HG03025 (cell line): ENCODE measurements around the gene FDXACB1.

ENCODE experiments used
- ATAC-seq: cut with Tn5 transposase; IDR thresholded peaks from one replicate; pipeline ENCODE4 v1.9.1; 2021; ENCODE audit warnings: mild to moderate bottlenecking, moderate library complexity; ENCODE audit not compliant: unreplicated experiment, low FRiP score

Gene FDXACB1, protein sequence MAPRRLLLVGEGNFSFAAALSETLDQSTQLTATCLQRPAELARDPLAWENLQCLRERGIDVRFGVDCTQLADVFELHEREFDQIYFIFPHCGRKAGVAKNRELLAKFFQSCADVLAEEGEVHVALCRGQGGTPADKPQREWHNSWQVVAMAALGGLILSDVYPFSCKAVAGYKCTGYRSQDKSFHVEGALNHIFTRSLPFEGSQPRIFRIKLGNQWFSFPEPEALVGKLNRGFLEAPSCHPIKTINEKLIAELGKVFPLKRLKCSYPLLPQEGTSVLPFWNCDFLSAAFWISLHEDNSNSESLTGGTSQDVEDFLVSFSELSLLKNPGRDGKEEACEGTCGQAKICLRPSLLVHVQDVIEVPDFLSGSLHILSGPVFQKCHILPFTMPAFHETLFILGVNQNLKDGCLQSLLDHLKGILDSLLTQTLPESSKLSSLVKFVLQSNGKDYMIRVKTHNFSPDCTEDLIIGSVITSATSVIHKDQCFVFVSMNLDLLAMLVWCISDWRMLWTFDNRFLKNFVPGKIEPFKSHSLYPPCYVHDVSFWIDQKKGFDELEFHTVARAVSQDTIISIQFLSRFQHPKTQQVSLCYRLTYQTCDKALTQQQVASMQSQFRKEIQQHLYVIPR

DNA sequence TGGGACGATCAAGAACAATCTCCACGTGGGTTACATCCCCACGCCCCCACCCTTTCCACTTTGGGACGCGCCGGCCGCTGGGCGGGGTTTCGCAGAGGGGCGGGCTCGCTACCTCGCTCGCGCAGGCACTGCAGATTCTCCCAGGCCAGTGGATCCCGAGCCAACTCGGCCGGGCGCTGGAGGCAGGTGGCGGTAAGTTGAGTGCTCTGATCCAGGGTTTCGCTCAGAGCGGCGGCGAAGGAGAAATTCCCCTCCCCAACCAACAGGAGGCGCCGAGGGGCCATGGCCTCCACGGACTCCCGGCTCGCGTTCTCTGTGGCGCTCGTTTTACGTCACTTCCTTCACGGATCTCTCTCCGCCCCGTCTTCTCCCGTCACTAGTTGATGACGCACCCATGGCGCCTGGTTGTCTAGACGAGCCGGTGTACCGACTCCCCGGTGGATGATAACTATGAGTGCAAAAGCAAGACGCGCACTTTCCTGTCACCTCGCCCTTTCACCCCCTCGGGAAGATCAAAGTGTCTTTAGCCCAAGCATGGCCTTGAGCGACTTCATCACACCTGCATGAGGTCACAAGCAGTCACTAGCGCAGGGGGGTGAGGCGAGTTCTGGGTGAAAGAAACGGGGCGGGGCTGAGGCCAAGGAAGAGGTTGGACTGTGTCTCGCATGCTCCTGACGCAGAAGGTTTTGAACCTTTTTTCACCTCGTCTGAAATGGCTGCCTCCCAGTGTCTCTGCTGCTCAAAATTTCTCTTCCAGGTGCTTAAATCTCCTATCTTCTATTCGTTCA is at the start of gene FDXACB1, which contains the start of gene CFAP68:
TSS of gene FDXACB1 (minus strand) at position 317 of the 788 bp plus-strand sequence. CDS start at position 284, 33 bp downstream.
TSS of gene CFAP68 (plus strand) at position 693 of the 788 bp plus-strand sequence. CDS start at position 713, 20 bp downstream.
- peak; percentile 94 for ATAC-seq

DNA sequence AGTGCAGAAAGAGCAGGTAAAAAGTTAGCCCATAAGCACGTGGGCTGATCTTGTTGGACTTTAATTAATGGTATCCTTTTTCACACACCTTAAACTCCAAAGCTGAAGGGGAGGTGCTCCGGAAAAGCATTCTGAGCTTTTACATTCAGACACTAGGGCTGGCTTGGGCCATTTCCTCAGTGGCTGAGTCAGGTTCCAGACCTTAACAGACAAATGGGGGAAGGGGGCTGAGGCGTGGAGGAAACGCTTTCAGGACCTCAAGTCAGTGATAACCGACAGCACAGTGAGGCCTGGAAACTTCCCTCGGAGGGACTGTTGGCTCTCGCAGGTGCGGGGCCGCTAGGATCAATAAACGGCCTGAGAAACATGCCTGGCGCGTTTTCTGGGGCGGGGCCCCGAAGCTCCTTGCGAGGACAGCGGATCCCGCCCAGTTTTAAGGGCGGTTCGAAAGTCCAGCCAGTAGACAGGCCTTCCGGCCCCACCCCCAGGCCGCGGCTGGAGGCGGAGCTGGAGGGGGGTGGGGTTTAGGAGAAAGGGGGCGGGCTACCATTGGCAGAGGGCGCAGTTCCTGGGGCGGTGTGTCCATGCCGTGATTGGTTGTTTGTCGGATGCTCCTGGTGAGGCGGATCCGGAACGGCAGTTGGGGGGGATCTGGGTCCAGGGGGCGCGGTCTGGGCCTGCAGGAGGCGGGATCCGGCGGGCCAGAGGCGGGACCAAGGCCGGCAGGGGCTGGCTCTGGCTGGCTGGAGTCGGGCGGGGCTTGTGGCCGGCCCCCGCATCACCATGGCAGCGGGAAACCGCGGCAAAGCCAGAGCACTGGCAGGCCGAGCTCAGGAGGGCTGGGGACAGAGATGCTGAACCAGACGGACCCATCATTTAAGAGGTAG is 47.8 kb upstream of the FDXACB1 start:
- ATAC-seq, result peak; percentile 95

DNA sequence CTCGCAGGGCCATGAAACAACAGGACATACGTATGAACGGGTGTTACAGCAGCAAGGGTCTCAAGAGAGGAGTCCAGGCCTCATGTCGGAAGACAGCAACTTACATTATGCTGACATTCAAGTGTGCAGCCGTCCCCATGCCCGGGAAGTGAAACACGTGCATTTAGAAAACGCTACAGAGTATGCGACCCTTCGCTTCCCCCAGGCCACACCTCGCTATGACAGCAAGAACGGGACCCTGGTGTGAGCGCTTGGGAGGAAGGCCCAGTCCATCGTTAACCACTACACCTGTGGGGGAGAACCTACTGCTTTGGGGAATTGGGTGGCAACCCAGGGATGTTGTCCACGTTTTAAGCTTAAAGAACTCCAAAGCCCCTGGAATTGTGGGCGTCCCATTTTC is 47.0 kb upstream of the FDXACB1 start:
- ATAC-seq, result no peak

DNA sequence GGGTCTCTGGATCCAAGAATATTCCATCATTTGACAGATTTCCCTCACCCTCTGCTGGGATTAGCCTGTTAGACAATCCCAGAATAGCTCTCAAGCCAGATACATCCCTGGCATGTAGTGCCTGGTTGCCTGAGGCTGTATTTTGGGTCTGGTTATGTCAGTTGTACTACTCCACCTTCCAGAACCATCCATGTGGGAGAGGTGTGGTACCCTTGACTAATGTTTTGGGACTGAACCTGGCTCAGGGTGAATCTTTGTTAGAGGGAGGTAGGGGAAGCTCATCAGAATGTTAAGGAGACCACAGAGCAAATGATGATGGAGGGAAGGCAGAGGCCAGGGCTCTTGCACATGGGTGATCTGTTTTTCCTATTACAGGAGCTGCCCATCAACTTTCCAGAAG is 45.0 kb upstream of the FDXACB1 start:
- ATAC-seq, result no peak

DNA sequence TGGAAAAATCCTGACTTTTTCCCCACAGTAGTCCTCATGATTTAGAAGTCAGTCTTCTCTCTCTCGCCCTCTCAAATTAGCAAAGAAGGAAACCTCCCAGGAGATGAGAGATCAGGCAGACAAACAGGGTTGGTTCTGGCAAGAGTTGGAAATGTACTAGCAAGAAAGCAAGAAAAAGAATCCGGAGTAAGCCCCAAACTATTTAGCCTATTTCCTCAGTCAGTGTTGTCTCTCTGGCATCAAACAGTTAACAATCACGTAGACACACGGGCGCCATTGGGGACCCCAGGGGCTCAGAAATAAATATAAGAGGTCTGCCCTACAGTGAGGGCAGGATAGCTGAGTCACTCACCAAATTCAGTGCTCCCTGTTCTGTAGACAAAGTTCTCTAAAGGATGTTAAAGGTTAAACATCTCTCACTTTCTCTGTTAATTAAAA is 44.4 kb upstream of the FDXACB1 start:
- ATAC-seq, result no peak

DNA sequence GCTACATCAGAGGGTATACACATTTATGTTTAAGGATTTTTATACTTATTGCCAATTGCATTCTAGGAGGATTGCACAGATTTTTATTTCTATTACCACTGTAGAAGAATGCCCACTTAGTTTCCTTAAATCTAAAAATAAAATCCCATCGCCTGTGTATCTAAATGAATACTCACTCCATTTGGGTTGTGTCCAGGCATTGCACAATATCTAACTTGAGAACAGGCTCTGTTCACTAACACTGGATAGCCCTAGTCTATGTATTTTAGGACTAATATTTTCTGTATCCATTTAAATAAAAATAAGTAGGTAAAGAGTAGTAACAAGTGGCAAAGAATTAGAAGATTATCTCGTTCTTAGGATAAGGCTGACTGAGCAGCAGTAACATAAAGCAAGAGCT is 43.8 kb upstream of the FDXACB1 start:
- ATAC-seq, result no peak

DNA sequence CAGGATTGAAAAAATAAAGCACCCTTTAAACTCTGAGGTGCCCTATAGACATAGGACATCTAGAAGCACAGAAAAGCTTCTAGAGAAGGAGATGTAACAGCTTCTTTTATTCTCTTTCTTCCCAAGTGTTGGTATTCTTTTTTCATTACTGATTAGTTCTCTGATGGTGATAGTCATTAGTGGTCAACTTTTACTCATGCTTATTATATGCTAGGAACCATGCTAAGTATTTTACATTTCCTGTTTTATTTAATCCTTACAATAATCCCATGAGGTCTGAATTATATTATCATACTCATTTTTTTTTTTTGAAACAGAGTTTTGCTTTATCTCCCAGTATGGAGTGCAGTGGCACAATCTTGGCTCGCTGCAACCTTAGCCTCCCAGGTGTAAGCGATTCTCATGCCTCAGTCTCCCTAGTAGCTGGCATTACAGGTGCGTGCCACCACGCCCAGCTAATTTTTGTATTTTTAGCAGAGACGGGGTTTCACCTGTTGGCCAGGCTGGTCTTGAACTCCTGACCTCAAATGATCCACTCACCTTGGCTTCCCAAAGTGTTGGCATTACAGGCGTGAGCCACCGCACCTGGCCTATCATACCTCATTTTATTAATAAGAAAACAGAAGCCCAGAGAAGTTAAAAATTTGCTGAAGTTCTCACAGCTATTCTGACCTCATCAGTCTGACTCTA is 42.7 kb upstream of the FDXACB1 start:
- ATAC-seq, result no peak

DNA sequence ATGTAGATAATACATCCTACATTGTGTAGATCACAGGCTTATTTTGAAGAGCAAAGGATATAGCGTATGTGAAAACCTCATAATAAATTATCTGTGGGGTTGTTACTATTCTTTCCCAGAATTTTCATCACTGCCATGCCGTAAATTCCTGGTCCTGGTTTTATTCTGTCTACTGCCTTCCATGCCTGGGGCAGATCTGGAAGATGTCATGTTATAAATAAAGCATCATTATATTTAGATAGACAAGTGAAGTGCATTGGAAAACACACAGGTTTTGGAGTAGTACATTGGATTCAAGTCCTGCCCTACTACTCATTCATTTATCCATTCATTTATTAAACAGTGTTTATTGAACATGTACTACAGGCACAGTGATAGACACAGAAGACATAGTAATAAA is 41.9 kb upstream of the FDXACB1 start:
- no peak for ATAC-seq

DNA sequence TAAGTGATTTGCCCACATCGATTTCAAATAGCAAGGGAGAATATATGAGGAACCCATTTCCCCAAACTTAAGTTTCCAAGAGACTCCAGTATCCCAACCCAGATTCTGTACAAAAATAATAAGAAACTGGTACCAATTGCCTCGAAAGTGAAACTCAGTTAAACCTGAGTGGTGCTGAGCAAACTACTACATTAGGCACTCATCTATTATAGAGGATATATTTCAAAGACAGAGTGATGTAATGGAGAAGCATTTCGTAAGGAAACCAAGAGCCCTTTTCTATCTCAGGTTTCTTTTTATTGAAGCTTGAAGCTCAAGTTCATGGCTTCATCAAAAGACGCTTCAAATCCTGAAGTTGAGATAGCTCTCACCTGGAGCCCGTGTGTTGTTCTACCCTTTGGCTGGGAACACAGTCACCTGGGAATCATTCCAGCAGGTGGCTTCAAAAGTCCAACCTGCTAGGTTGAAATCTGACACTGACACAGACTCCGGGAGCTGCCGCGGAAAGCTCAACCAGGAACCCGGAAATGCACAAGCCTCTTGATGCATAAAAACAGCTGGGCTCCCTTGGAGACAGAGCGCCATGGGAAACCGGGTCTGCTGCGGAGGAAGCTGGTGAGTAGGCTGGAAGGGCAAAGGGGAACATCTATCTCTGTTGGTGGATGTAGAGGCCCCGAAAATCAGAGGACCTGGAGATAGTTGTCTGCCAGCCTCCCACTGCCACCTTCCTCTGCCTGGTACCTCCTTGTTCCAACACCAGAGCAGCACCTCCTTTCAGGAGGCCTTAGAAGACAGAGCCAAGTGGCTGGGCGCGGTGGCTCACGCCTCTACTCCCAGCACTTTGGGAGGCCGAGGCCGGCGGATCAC is 39.7 kb upstream of the FDXACB1 start, which contains the start of gene C11orf52:
TSS of gene C11orf52 (plus strand) at position 524 of the 867 bp plus-strand sequence. CDS start at position 584, 60 bp downstream.
- ATAC-seq, result no peak

DNA sequence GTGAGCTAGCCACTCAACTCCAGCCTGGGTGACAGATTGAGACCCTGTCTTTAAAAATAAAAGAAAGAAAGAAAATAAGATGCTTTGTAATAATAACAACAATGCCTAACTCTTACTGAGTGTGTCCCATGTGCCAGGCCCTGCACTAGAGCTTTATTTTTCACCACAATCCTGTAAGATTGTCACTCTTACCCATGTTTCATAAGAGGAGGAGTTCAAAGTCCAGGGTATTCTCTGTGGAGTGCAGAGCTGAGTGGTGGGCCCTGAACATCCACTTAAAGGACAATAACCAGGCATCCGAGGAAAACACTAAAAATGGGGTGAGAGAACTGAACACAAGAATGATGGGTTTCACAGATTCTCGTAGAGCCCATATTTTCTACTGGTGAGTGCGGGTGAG is 38.8 kb upstream of the FDXACB1 start:
- no peak for ATAC-seq

DNA sequence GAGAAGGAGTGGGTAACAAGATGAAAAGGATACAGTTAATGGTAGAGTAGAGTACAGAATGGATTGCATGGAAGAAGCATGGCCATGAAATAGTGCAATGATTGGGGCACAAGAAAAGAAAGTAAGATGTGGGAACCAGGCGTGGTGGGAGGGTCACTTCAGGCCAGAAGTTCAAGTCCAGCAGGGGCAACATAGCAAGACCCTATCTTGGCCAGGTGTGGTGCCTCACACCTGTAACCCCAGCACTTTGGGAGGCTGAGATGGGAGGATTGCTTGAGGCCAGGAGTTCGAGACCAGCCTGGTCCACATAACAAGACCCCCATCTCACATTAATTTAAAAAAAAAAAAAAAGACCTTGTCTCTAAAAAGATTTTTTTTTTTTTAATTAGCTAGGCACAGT is 38.3 kb upstream of the FDXACB1 start:
- no peak for ATAC-seq

DNA sequence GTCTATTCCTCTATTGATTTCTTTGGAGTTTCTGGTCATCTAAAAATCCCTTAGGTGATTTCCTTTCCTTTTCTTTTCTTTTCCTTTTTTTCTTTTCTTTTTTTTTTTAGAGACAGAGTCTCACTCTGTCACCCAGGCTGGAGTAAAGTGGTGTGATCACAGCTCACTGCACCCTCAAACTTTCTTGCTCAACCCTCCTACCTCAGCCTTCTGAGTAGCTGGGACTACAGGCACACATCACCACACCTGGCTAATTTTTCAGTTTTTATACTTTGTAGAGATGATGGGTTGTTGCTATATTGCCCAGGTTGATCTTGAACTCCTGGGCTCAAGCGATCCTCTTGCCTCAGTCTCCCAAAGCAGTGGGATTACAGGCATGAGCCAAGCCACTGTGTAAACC is 37.8 kb upstream of the FDXACB1 start:
- no peak for ATAC-seq

DNA sequence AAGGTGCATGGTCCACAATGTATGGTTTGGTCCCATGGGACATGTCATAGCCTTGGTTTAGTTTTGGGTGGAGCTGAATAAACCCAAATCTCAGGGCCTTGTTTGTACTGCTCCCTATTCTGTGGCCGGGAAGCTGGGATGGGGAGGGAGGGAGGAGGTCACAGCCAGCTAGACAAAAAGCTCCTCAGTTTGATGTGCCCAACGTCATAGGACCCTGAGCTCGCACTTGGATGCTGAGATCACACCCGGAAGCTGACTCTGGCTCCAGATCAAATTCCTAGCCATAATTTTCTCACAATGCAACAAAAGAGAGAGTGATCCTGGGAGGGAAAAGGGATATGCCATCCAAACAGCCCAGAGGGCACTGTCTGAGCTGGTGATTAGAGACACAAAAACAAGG is 35.0 kb upstream of the FDXACB1 start:
- no peak for ATAC-seq

DNA sequence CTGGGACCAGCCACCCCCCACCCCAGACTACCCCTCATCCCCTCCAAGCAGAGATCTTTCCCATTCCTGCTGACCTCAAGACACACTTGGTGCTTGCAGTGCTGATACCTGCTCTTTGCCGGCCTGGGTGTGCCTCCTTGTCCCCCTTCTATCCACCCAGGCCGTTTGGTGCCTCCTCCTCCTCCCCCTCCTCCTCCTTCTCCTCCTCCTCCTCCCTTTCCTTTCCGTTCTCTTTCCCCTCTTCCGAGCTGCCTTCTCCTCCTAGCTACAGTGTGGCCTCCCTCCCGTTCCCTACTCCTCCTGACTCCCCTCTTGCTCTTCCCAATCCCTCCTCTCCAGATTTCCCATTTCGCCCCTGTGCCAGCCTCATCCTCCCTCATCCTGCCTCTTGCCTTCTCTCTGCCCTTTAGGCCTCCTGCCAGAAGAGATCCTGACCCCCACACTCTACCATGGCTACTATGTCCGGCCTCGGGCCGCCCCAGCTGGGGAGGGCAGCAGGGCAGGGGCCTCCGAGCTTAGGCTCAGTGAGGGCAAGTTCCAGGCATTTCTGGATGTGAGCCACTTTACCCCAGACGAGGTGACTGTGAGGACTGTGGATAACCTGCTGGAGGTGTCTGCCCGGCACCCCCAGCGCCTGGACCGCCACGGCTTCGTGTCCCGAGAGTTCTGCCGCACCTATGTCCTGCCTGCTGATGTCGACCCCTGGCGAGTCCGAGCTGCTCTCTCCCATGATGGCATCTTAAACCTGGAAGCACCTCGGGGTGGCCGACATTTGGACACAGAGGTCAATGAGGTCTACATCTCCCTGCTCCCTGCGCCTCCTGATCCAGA is 34.3 kb upstream of the FDXACB1 start:
- ATAC-seq, result no peak

DNA sequence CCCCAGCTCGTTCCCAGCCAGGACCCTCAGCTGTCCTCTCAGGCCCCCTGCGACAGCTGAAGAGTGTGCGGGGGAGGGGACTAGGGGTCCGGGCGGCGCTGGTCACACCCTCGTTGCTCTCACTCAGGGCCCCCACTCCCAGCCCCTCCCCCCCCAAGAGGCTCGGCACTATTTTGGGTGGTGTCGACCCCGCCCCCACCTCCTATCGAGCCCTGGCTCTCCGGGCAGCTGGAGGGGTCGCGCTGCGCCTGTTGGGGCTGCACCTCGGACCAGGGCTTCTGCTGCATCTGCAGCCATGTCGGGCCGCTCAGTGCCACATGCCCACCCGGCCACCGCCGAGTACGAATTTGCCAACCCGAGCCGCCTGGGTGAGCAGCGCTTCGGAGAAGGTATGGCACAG is 33.6 kb upstream of the FDXACB1 start, which contains the start of gene HSPB2:
TSS of gene HSPB2 (plus strand) at position 200 of the 400 bp plus-strand sequence. CDS start at position 296, 96 bp downstream.
- ATAC-seq, result no peak

DNA sequence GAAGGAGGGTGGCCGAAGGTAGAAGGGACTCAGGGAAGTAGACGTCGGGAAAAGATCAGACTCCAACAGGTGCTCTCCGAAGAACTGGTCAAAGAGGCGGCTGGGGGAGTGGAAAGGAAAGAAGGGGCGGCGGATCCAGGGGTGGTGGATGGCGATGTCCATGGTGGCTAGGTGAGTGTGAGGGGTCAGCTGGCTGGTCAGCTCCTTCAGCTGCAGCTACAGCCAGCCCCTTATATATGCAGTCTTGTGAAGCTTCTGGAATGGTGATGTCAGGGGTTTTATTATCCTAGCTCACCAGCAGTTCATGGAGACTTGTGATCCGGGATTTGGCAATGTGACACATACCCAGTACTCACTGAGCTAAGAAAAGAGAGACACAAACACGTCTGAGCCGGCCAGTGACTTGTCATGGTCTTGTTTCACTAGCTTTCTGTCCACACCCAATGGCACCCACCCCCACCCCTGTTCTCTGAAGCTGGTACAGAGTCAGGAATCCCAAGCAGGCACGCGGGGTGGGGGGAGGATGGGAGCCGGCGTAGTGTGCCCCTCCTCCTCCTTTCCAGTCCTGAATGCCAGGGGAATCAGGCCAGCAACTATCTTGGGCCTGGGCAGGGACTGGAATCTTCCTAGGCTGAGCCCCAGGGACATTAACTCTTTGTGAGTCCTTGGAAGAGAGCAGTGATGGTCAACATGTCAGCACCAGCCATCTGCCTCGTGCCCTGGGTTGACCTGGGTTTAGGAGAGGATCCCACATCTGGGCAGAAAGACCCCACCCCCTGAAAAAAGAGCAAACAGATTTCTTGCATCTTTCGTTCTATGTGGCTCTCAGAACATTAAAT is 32.8 kb upstream of the FDXACB1 start, which contains the start of gene CRYAB:
TSS of gene CRYAB (minus strand) at position 208 of the 839 bp plus-strand sequence. CDS start at position 162, 46 bp downstream.
- no peak for ATAC-seq
